Stimulated activated CD8-positive, alpha-beta memory T cell treated with anti-CD3 and anti-CD28 coated beads, Interleukin-4, amount 100 ng/mL, for 1 hour (primary cell): ENCODE data around the gene CAVIN4.

ENCODE experiments used
- DNase-seq, 2 donors: peaks; one replicate each; pipeline ENCODE4 v3.0.0-alpha.2; 2020; ENCODE audit warnings: low read depth in 2 of 2, low spot score in 1 of 2

Gene CAVIN4

GRCh38 chr9:100577776-100578448 lies at the start of gene CAVIN4:
TSS of gene CAVIN4 (plus strand) at chr9:100578079. CDS start at chr9:100578144, 65 bp downstream.
- no peak for DNase-seq

GRCh38 chr9:100534401-100534800 lies 43.5 kb upstream of the CAVIN4 start:
- no peak for DNase-seq

- DNase-seq: no peak
Measured at GRCh38 chr9:100540327-100540726, 37.6 kb upstream of the CAVIN4 start.

- no peak for DNase-seq
Measured at GRCh38 chr9:100549048-100549447, 28.8 kb upstream of the CAVIN4 start.

GRCh38 chr9:100554935-100555401 lies 22.9 kb upstream of the CAVIN4 start:
- no peak for DNase-seq

- DNase-seq: no peak
Measured at GRCh38 chr9:100555471-100555870, 22.4 kb upstream of the CAVIN4 start.

- no peak for DNase-seq
Measured at GRCh38 chr9:100557053-100557452, 20.8 kb upstream of the CAVIN4 start.

GRCh38 chr9:100561256-100561655 lies 16.6 kb upstream of the CAVIN4 start:
- no peak for DNase-seq

- DNase-seq: no peak
Measured at GRCh38 chr9:100567856-100568255, 10.0 kb upstream of the CAVIN4 start.

- DNase-seq: no peak
Measured at GRCh38 chr9:100573655-100574260, 4.1 kb upstream of the CAVIN4 start.

- DNase-seq: no peak
Measured at GRCh38 chr9:100575006-100575405, 2.9 kb upstream of the CAVIN4 start.

- no peak for DNase-seq
Measured at GRCh38 chr9:100575765-100576386, 2.0 kb upstream of the CAVIN4 start.

GRCh38 chr9:100578610-100579009 lies 731 bp downstream of the CAVIN4 start:
- DNase-seq: no peak

- no peak for DNase-seq
Measured at GRCh38 chr9:100579665-100580064, 1.8 kb downstream of the CAVIN4 start.

- no peak for DNase-seq
Measured at GRCh38 chr9:100580257-100580656, 2.4 kb downstream of the CAVIN4 start.

- DNase-seq: no peak
Measured at GRCh38 chr9:100581081-100581480, 3.2 kb downstream of the CAVIN4 start.

- no peak for DNase-seq
Measured at GRCh38 chr9:100581661-100582060, 3.8 kb downstream of the CAVIN4 start.

GRCh38 chr9:100583014-100583802 lies 5.3 kb downstream of the CAVIN4 start:
- DNase-seq: no peak

GRCh38 chr9:100584951-100585350 lies 7.1 kb downstream of the CAVIN4 start:
- no peak for DNase-seq

GRCh38 chr9:100586093-100586492 lies 8.2 kb downstream of the CAVIN4 start:
- DNase-seq: no peak

GRCh38 chr9:100587375-100587774 lies 9.5 kb downstream of the CAVIN4 start:
- DNase-seq: no peak

- no peak for DNase-seq
Measured at GRCh38 chr9:100589582-100589981, 11.7 kb downstream of the CAVIN4 start.
